Tibial nerve (tissue), 4 donors: Measurements from ENCODE around the gene SIGLEC15. TPM values are rescaled to one million over a fixed set of nuclear protein-coding genes. Genes with fewer than 3 reads are reported as not detected.
"Not testable (repeated sequence)": the region's sequence is repeated elsewhere in the genome, so short reads cannot be mapped to it uniquely, and the experiment has no call there.

ENCODE experiments used
- DNase-seq, 2 donors: peaks; one replicate each; pipeline ENCODE4 v3.0.0-alpha.2; 2019; ENCODE audit warnings: low spot score in 2 of 2
- H3K27ac ChIP-seq, 4 donors: fragments of 200-600 bp; sonication (generic) in 3 of 4; one replicate each; pipeline ENCODE4 v1.5.1; 2017 to 2019; ENCODE audit warnings: mild to moderate bottlenecking in 1 of 4
- H3K27me3 ChIP-seq, 2 donors: fragments of 200-600 bp; sonication (generic) in 1 of 2; one replicate each; pipeline versions ENCODE4 v1.5.1 to v1.6.0; 2017 to 2019
- H3K36me3 ChIP-seq, 3 donors: fragments of 200-600 bp; sonication (generic); one replicate each; pipeline ENCODE4 v1.5.1; 2018 to 2019
- H3K4me1 ChIP-seq, 4 donors: fragments of 200-600 bp; sonication (generic) in 3 of 4; one replicate each; pipeline ENCODE4 v1.5.1; 2017 to 2019
- H3K4me3 ChIP-seq, 4 donors: fragments of 200-600 bp; sonication (generic) in 3 of 4; one replicate each; pipeline ENCODE4 v1.5.1; 2017 to 2019; ENCODE audit warnings: mild to moderate bottlenecking in 1 of 4, moderate library complexity in 1 of 4
- H3K9me3 ChIP-seq, 4 donors: fragments of 200-600 bp; sonication (generic) in 3 of 4; one replicate each; pipeline ENCODE4 v1.5.1; 2017 to 2019
- CTCF ChIP-seq, 5 experiments: fragments of 200-600 bp in 3 of 5; fragments of 450-650 bp in 2 of 5; sonication (generic) in 3 of 5; IDR thresholded peaks; one replicate each; pipeline ENCODE4 v1.5.1; 2016 to 2019; ENCODE audit warnings: antibody characterized with exemption in 5 of 5, mild to moderate bottlenecking in 3 of 5, moderate library complexity in 2 of 5
- EP300 ChIP-seq, 2 donors: sonication (generic); formaldehyde crosslinking; IDR thresholded peaks; one replicate each; pipeline ENCODE4 v1.6.1; 2017; ENCODE audit warnings: antibody characterized with exemption in 2 of 2, mild to moderate bottlenecking in 1 of 2
- POLR2A ChIP-seq, 2 donors: fragments of 450-650 bp; IDR thresholded peaks; one replicate each; pipeline ENCODE4 v1.6.1; 2017; ENCODE audit warnings: antibody characterized with exemption in 2 of 2, mild to moderate bottlenecking in 2 of 2, moderate library complexity in 2 of 2
- WGBS, 2 donors: methylation state at CpG; one replicate each; pipeline ENCODE4 v1.1.5; 2018; 5-methylcytosine and 5-hydroxymethylcytosine counted together
- total RNA-seq, 4 donors: library from RNA; depleted of rRNA; stranded (reverse); fragments of >200 nt; gene quantifications; one replicate each; pipeline ENCODE4 v1.1.0, GENCODE V29; 2016

Gene SIGLEC15
- total RNA-seq, 4 donors from 2014 or later = 4.7 TPM; not detected in 3

DNA sequence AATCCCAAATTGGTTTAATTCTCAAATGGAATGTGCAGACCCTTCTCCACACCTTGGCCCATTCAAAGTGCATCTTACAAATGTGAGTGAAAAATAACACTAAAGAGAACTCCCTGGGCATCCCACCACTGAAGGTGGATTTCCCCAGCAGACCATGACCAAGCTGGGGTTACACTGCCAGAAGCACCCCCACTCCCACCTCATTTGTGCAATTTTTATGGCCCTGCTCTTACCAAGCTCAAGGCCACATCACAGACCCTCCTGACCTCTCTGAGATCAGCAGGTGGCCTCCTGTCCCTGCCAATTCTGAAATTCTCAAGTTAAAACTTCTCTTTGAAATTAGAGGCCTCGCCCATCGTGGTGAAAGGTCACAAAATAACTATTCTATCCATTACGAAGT, 21.6 kb downstream of the SIGLEC15 start:
- Histone ChIP-seq H3K4me1 (no peaks in the 10 kb centered on the region), H3K4me3 (no peak overlapping the region), H3K36me3 (peaks cover 0 to 28% (median 3%) of the 10 kb centered on the region in 3 donors), H3K27ac (no peak overlapping the region), H3K9me3 (no peaks in the 10 kb centered on the region), H3K27me3 (no peaks in the 10 kb centered on the region)
- whole genome bisulfite sequencing, 2 donors = 49 to 54% methylated on average over 3 of the region's 3 CpGs
- DNase-seq = no peak
- no peak for TF ChIP-seq EP300 (IDR thresholded peaks at IDR 0.05)

- 94 to 96% methylated on average over 13 of the region's 13 CpGs for WGBS, 2 donors
- H3K27me3 ChIP-seq, H3K4me3 ChIP-seq, H3K27ac ChIP-seq, H3K4me1 ChIP-seq, DNase-seq, H3K9me3 ChIP-seq: not testable (repeated sequence)
- peaks cover 0 to 42% (median 7%) of the 10 kb centered on the region in 3 donors for H3K36me3 ChIP-seq
These were observed 23.2 kb downstream of the SIGLEC15 start for GRCh38 chr18:45848643-45849042.

GRCh38 chr18:45849529-45849928, 24.1 kb downstream of the SIGLEC15 start:
- no peaks in the 10 kb centered on the region for H3K9me3 ChIP-seq
- H3K4me1 ChIP-seq = no peaks in the 10 kb centered on the region
- WGBS, 2 donors = 88 to 94% methylated on average over 7 of the region's 7 CpGs
- no peak for DNase-seq
- H3K27ac ChIP-seq = no peak overlapping the region
- H3K27me3 ChIP-seq = no peaks in the 10 kb centered on the region
- no peak overlapping the region for H3K4me3 ChIP-seq
- peaks cover 0 to 51% (median 7%) of the 10 kb centered on the region in 3 donors for H3K36me3 ChIP-seq
- TF ChIP-seq CTCF (IDR thresholded peaks at IDR 0.05) (no peak), POLR2A (IDR thresholded peaks at IDR 0.05) (no peak), EP300 (IDR thresholded peaks at IDR 0.05) (no peak)

DNA sequence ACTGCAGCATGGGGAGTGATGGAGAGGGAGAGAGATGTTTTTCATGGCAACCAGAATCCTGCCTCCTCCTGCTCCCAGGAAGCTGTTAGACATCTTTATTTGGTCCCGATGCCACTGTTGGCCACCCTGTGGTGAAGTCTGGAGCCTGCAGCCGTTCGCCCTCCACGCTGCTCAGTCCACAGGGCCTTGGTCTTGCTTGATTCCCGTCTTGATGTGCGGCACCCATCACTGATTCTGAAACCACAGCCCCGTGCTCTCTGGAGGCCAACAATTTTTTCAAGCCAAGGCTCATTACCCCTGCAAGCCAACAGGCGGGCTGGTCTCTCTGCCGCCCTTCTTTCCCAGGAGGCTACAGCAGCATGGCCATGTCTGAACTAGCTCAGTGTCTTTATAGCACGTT, 24.5 kb downstream of the SIGLEC15 start:
- Histone ChIP-seq H3K4me3 (no peak overlapping the region), H3K36me3 (peaks cover 0 to 56% (median 7%) of the 10 kb centered on the region in 3 donors), H3K9me3 (no peaks in the 10 kb centered on the region), H3K27ac (no peak overlapping the region), H3K27me3 (no peaks in the 10 kb centered on the region), H3K4me1 (no peaks in the 10 kb centered on the region)
- no peak for DNase-seq
- TF ChIP-seq CTCF (IDR thresholded peaks at IDR 0.05) (peak in 1 of 5 experiments; percentile 4), EP300 (IDR thresholded peaks at IDR 0.05) (no peak)
- 80 to 88% methylated on average over 10 of the region's 10 CpGs for WGBS, 2 donors

DNA sequence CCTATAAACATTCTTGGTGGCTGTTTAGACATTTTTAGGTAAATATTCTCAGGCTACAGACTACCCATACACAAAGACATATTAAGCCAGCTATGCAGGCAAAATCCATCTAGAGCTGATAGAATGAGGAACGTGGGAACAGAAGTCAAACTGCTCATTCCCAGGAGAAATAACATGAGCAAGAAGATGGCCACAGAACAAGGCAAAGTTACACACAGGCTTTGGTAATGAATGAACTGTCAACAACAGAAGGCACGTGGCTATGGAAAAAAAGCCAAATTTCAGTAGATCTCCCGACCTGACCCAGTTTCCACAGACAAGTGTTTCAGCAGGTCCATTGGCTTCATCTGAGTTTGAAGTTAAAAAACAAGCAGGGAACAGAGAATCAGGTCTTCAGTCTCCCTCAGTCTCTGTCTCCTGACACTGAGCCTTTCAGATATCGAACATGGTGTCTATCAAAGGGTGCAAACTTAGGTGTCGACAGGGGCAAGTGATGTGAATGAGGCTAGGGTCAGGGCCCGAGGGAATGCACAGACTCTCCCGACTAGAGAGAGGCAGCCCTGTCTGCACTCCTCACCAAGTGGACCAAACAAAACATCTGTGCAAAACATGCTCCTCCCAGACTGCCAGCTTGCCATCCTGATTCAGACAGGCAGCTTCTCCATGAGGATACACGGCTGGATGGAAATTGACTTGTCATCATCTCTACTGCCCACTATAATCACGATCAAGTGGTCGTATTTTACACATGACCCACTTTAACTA, 25.9 kb downstream of the SIGLEC15 start:
- WGBS, 2 donors = 57 to 61% methylated on average over 10 of the region's 10 CpGs
- DNase-seq = no peak
- Histone ChIP-seq H3K4me3 (no peak overlapping the region), H3K9me3 (no peaks in the 10 kb centered on the region), H3K36me3 (peaks cover 0 to 69% (median 7%) of the 10 kb centered on the region in 3 donors), H3K27me3 (no peaks in the 10 kb centered on the region), H3K4me1 (no peaks in the 10 kb centered on the region), H3K27ac (no peak overlapping the region)
- TF ChIP-seq EP300 (IDR thresholded peaks at IDR 0.05) (peak in 1 of 2 donors; percentile 58), CTCF (IDR thresholded peaks at IDR 0.05) (no peak), POLR2A (IDR thresholded peaks at IDR 0.05) (no peak)

- Histone ChIP-seq H3K27ac (no peak overlapping the region), H3K4me1 (no peaks in the 10 kb centered on the region), H3K9me3 (no peaks in the 10 kb centered on the region), H3K27me3 (no peaks in the 10 kb centered on the region), H3K4me3 (no peak overlapping the region), H3K36me3 (peaks cover 0 to 82% (median 7%) of the 10 kb centered on the region in 3 donors)
- no peak for DNase-seq
- TF ChIP-seq CTCF (IDR thresholded peaks at IDR 0.05) (no peak), EP300 (IDR thresholded peaks at IDR 0.05) (no peak), POLR2A (IDR thresholded peaks at IDR 0.05) (no peak)
- WGBS, 2 donors = 89 to 98% methylated on average over 5 of the region's 5 CpGs
These were observed 27.2 kb downstream of the SIGLEC15 start for GRCh38 chr18:45852631-45853030.
